Erythroblast (primary cell): ENCODE results near the gene ADAT3.
"Not testable (repeated sequence)": the region's sequence is repeated elsewhere in the genome, so short reads cannot be mapped to it uniquely, and the experiment has no call there.

Experiments
- DNase-seq, 2 experiments: peaks; one replicate each; lab custom pipeline; 2025; lab: John Stamatoyannopoulos, UW
- GATA1 ChIP-seq: IDR thresholded peaks from 2 replicates; pipeline ENCODE4 v1.6.1; 2011; ENCODE audit warnings: low read depth, mild to moderate bottlenecking, control low read depth, low read length, moderate library complexity
- POLR2A ChIP-seq: IDR thresholded peaks from 2 replicates; pipeline ENCODE4 v1.6.1; 2011; ENCODE audit warnings: mild to moderate bottlenecking, low read length

Gene ADAT3

GRCh38 chr19:1882786-1883692 lies 22.2 kb upstream of the ADAT3 start:
- TF ChIP-seq GATA1, result no peak
- TF ChIP-seq POLR2A, result no peak
- no peak for DNase-seq

GRCh38 chr19:1883784-1884183 lies 21.4 kb upstream of the ADAT3 start:
- TF ChIP-seq POLR2A, result no peak
- no peak for TF ChIP-seq GATA1
- no peak for DNase-seq

- peak in 1 of 2 experiments; percentile 52 for DNase-seq
- TF ChIP-seq GATA1, result no peak
- TF ChIP-seq POLR2A, result no peak
Measured at GRCh38 chr19:1884291-1884718, 20.9 kb upstream of the ADAT3 start.

GRCh38 chr19:1884719-1885334 lies 20.4 kb upstream of the ADAT3 start:
- TF ChIP-seq POLR2A, result no peak
- no peak for TF ChIP-seq GATA1
- DNase-seq, result peak in 1 of 2 experiments; percentile 62

- TF ChIP-seq POLR2A, result peak; percentile 26
- DNase-seq, result peak; percentile 96 to 98
Measured at GRCh38 chr19:1885398-1886119, 19.6 kb upstream of the ADAT3 start, which contains the start of gene ABHD17A. TSS of gene ABHD17A (minus strand) at chr19:1885496. CDS start at chr19:1881566, 3,930 bp downstream.

- not testable (repeated sequence) for DNase-seq
Measured at GRCh38 chr19:1886360-1886759, 18.8 kb upstream of the ADAT3 start.

GRCh38 chr19:1888385-1888784 lies 16.8 kb upstream of the ADAT3 start:
- no peak for DNase-seq
- TF ChIP-seq POLR2A, result no peak
- no peak for TF ChIP-seq GATA1

- TF ChIP-seq GATA1 (no peak), POLR2A (no peak)
- no peak for DNase-seq
Measured at GRCh38 chr19:1889907-1890306, 15.3 kb upstream of the ADAT3 start.

- TF ChIP-seq POLR2A (no peak), GATA1 (no peak)
- no peak for DNase-seq
Measured at GRCh38 chr19:1893791-1894190, 11.4 kb upstream of the ADAT3 start.

GRCh38 chr19:1896508-1896907 lies 8.7 kb upstream of the ADAT3 start:
- no peak for DNase-seq
- TF ChIP-seq GATA1 (no peak), POLR2A (no peak)

GRCh38 chr19:1901940-1902404 lies 3.2 kb upstream of the ADAT3 start:
- no peak for TF ChIP-seq POLR2A
- TF ChIP-seq GATA1, result no peak
- DNase-seq, result no peak

GRCh38 chr19:1902923-1903322 lies 2.3 kb upstream of the ADAT3 start:
- TF ChIP-seq GATA1 (no peak), POLR2A (no peak)
- no peak for DNase-seq

GRCh38 chr19:1904860-1905109 lies 414 bp upstream of the ADAT3 start:
- no peak for TF ChIP-seq GATA1
- no peak for TF ChIP-seq POLR2A
- no peak for DNase-seq

GRCh38 chr19:1905863-1906375 lies 720 bp downstream of the ADAT3 start:
- no peak for TF ChIP-seq GATA1
- no peak for TF ChIP-seq POLR2A
- DNase-seq, result no peak
